Measurements from ENCODE around the gene SORCS2.

DNA sequence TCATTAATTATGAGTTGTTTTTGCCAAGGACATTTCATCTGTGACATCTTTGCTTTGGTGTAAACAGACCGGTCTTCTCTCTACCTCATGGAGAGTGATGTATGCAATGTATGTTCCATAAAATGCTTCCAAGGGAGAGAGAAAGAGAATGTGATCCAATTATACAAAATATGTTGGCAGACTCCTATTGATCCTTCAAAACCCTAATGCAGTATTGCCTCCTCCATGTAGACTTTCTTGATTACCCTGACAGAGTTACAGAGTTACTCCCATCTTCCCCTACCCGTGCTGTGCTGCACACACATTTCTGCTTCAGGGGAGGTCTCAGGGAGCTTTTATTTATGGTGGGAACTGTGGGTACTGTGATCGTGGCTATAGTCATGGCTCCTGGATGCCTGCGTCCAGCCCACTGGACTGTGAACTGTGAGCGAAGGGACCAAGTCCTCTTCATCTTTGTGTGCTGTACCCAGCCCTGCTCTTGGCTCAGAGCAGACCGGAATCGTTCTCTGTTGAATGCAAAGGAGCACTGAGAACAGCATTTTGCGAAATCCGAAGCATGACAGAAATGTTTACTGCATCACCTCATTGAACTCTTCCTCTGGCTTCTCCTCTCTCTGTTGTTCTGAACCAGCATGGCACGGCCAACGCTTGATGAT lies 32.7 kb downstream of the SORCS2 start:
- TF ChIP-seq, protein P1, sequence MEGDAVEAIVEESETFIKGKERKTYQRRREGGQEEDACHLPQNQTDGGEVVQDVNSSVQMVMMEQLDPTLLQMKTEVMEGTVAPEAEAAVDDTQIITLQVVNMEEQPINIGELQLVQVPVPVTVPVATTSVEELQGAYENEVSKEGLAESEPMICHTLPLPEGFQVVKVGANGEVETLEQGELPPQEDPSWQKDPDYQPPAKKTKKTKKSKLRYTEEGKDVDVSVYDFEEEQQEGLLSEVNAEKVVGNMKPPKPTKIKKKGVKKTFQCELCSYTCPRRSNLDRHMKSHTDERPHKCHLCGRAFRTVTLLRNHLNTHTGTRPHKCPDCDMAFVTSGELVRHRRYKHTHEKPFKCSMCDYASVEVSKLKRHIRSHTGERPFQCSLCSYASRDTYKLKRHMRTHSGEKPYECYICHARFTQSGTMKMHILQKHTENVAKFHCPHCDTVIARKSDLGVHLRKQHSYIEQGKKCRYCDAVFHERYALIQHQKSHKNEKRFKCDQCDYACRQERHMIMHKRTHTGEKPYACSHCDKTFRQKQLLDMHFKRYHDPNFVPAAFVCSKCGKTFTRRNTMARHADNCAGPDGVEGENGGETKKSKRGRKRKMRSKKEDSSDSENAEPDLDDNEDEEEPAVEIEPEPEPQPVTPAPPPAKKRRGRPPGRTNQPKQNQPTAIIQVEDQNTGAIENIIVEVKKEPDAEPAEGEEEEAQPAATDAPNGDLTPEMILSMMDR (IDR thresholded peaks at IDR 0.05; ENCODE audit: low read length), result no peak
- no peak for TF ChIP-seq EZH2 (IDR thresholded peaks at IDR 0.05; ENCODE audit: borderline replicate concordance, low read length)

Measured in OCI-LY1 (cell line).